GM19351 (cell line): Measurements from ENCODE around the gene ZNF341.
A peak's percentile ranks its signal among the peaks of the same experiment; 100 is the strongest.
"Not testable (repeated sequence)": the region's sequence is repeated elsewhere in the genome, so short reads cannot be mapped to it uniquely, and the experiment has no call there.

Source experiments
- ATAC-seq: cut with Tn5 transposase; IDR thresholded peaks from one replicate; pipeline ENCODE4 v1.9.1; 2021; ENCODE audit warnings: mild to moderate bottlenecking, moderate library complexity; ENCODE audit not compliant: unreplicated experiment

ZNF341 gene

DNA sequence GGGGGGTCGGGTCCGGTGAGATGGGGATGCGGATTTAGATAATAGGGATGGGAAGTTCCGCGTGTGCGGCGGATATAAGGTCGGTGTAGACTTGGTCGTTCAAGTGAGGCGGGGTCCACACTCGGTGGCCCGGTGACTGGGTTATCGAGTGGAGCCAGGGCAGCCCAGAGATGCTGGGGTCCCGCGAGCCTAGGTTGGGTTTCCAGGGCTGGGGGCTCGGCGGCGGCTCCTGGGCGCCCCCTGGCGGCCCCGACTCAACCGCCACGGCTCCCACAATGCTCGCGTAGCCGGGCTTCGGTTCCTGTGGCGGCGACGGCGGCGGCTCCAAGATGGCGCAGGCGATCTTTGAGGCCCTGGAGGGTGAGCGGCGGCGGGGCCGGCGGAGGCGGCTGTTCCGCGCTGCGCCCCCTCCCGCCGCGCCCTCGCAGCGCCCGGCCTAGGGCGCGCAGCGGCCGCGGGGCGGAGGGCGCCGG, at the start of gene ZNF341:
TSS of gene ZNF341 (plus strand) at position 304 of the 473 bp plus-strand sequence. CDS start at position 330, 26 bp downstream.
- peak; percentile 73 for ATAC-seq

DNA sequence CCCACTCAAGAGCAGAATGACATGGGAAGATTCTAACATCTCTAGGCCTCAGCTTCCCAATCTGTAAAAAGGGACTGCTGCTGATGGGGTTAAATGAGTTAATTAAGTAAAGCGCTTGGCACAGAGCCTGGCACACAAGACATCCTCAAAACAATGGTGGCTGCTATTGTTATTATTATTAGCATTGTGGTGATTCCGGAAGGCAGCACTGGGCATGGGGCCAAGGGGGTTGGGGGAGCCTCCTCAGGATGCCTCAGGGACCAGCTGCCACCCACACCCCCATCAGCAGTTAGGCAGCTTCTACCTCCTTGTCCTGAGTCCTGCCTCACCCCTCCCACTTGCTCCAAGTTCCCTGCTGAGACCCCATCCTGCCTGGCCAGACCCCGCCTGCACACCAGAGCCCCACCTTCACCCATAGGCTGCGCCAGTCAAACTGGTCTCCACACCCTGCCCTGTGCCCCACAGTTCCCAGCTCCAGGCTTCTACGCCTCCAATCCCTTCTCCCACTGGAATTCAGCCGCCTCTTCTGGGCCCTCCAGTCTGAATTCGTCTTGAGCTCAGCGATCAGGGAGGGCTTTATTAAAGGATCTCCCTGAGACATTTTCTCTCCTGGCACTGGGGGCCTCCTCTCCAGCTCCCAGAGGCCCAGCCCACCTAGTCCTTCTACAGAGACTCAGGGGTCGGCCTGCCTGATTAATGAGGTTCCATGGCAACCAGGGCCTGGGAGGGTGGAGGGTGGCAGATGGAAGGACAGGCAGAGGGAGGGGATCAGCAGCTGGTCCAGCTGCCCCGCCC, 47.1 kb upstream of the ZNF341 start:
- no peak for ATAC-seq

DNA sequence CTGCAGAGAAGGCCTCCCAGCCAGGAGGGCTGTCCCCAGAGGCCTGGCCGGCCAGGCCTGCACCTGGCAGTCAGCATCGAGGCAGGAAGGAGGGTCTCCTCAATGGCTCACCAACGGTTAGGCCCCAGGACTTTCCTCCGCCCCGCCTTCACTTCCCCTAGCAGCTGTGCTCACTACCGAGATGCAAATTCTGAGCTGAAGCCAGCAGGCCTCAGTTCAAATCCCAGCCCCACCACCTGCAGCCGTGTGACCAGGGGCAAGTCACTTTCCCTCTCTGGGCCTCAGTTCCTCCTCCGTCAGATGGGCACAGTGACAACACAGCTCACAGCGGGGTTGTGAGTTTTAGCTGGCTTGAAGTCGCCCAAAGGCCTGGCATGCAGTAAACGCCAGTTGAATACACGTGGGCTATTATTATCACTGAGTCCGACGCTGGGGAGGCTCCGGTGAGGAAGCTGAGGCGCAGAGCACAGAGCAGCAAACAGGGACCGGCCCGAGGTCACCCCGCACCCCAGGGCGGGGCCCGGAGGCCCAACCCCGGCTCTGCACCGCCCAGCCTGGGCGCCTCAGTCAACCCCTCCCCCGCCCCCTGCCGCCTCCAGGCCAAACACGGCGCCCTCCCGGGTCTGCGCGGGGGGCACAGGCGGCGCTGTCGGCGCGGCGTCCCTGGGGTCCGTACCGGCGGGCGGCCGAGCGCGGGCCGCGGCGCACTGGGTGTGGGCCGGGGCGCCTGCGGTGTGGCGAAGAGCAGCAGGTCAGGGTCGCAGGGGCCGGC, 46.3 kb upstream of the ZNF341 start:
- peak; percentile 35 for ATAC-seq

DNA sequence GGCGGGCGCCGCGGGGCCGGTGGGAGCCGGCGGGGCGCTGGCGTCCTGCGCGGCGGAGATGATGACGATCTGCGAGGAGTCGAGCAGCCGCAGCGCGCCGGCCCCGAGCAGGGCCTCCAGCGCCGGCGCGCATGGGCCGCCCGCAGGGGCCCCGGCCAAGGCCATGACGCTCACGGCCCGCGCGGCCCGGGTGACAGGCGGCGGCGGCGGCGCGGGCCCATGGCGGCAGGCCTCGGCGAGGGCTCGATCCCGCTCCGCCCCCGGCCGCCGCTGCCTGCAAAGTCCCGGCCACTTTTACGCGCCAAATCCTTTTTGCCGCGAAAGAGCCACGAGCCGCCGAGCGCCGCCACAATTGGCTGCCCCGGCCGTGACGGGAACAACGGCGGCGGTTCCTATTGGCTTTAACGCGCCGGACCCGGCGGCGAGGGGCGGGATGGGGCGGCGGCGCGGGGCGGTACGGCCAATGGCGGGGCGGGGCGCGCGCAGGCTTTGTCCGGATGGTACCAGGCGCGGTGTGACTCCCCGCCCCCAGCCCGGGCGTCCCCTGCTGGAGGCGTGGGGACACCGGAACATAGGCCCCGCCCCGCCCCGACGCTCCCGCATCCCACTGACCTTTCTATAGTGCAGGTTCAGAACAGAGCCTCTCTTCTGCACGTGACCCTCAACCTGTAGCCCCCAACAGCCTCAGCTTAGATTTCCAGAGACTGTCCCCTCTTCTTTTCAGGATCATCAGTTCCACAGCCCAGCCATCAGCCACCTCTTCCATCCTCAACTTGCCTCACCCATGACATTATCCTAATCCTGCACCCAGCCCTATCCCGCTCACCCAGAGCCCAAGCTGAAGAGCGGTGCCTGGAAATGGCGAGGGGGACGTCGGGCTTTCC, 45.5 kb upstream of the ZNF341 start, which contains the start of gene E2F1:
TSS of gene E2F1 (minus strand) at position 286 of the 884 bp plus-strand sequence. CDS start at position 165, 121 bp downstream.
- ATAC-seq: peak; percentile 80

DNA sequence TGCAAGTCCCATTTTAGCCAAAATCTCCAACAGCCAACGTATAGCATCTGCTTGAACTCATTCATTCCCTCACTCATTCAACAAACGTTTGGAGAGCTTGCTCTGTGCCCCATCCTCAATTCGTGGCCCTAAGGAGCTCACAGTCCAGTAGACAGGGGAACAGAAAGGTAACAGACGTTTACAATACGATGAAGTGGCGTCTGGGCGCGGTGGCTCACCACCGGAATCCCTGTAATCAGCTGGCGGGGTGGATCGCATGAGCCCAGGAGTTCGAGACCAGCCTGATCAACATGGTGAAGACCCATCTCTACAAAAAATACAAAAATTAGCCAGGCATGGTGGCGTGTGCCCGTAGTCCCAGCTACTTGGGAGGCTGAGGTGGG, 44.8 kb upstream of the ZNF341 start:
- no peak for ATAC-seq

DNA sequence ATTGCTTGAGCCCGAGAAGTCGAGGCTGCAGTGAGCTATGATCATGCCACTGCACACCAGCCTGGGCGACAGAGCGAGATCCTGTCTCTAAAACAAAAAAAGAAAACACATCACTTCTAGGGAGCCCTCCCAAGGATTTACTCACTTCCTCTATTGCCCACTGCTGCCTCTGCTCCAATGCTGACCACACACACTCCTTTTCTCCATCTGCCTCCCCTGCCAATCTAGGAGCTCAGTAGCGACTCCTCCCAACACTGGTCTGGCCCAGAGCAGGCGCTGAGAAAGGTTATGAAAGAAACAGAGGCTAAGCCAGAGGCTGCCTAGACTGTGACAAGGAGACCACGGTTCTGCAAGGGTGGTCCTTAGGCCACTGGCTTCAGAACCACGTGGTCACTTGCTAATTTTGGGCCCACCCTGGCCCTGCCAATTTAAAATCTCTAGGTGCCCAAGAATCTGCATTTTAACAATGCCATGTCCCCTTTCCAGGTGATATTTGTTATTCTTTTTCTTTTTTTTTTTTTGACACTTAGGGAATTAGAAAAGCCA, 44.4 kb upstream of the ZNF341 start:
- ATAC-seq: no peak

DNA sequence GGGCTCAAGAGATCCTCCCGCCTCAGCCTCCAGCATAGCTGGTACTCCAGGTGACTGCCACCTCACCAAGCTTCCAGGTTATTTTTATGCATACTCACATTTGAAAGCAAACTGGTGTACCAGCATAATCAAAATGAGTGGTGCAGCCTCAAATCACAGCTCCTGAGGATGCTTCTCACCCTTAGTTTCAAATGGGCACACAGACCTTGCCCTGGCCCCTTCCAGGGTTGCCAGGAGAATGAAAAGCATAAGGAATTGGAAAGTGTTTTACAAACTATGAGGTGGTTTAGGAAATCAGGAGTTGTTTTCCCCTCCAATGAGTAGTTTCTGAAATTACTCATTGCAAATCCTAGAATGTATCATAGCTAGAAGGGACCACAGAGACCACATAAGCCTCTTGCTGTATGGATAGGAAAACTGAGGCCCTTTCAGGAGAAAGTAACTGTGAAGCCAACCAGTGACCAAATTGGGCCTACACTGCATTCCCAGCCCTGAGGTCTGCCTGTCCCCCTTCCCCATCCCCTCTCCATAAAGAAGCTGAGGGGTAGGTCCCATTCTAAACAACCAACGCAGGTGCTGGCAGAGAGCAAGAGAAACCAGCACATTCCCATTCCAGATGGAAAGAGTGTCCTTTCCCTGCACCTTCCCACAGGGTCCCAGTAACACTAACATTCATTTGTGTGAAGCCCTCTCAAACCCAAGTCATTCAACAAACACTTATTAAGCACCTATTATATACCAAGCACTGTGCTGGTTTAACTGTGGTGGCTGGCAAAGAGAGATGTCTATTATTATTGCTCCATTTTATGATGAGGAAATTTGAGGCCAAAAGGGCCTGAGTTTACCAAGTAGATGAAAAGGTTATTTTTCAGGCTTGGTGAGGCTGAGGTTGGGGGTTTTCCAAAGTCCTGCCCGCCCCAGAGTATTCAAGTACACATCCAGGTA, 43.5 kb upstream of the ZNF341 start:
- ATAC-seq: no peak

DNA sequence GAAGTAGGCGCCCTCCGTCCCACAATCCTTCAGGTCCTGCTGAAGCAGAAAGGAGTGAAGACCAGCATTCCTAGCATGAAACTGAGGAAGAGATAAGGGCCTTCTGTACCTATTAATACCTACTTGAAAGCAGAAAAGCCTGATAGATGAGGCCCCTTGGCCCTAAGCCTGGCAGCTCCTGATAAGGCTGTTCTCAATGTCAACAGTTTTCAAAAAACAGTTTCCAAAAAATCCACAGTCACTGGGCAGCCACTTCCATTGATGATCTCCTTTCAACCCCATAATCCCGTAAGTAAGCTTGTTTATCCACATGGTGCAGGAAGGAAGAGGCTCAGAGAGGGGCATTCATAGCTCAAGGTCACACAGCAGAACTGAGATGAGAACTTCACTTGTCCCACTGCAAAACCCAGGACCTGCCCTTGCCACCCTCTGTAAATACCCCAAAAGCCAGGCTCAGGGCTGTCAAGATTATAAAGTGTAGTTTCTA, 42.8 kb upstream of the ZNF341 start:
- no peak for ATAC-seq

DNA sequence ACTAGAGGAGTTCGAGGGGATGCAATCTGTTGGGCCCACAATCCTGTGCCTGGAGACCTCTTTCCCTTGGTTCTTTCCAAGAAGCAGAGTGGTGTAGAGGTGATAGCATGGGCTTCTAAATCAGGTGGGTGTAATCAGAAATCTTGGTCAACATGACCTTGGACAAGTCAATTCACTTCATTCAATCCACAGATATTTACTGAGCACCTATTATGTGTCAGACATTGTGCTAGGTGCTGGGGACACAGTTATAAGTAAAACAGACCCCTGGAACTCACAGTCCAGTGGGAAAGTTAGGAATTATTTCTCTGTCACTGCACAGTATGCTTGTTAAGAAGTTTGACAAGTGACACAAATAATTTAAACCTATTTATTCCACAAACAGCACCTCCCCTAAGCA, 42.3 kb upstream of the ZNF341 start:
- no peak for ATAC-seq

DNA sequence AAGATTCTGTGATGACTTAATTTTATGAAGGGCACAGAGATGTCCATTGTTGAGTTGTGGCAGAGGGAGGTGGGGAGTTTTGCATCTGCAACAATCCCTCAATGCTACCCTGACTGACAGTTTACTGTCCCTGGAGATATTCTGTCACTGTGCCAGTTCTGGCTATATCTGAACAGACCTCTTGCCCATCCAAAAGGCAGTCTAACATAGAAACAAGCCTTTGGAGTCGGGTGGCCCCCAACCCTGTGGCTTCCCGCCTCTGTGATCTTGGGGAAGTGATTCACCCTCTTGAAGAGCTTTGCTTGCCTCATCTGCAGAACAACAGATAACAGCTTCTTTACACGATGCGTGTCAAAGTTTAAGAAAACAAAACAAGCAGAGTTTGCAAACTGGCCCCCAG, 41.8 kb upstream of the ZNF341 start:
- no peak for ATAC-seq

DNA sequence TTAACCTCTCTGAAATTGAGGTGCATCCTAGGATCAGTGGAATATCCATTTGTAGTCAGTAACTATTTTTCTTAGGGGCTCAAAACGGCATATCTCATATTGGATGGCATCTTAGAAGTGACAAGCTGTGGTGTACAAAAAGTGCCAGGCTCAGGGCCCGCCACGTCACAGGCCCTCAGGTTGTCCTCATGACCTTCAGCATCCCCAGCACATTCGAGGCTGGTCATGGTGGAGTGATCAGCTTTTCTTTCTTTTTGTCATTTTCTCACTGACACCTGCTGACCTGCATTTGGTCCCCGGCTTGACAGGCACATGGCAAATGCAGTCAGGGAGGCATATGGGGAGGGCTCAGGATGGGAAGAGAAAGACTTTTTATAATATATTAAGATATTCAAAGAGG, 38.5 kb upstream of the ZNF341 start:
- ATAC-seq: no peak

DNA sequence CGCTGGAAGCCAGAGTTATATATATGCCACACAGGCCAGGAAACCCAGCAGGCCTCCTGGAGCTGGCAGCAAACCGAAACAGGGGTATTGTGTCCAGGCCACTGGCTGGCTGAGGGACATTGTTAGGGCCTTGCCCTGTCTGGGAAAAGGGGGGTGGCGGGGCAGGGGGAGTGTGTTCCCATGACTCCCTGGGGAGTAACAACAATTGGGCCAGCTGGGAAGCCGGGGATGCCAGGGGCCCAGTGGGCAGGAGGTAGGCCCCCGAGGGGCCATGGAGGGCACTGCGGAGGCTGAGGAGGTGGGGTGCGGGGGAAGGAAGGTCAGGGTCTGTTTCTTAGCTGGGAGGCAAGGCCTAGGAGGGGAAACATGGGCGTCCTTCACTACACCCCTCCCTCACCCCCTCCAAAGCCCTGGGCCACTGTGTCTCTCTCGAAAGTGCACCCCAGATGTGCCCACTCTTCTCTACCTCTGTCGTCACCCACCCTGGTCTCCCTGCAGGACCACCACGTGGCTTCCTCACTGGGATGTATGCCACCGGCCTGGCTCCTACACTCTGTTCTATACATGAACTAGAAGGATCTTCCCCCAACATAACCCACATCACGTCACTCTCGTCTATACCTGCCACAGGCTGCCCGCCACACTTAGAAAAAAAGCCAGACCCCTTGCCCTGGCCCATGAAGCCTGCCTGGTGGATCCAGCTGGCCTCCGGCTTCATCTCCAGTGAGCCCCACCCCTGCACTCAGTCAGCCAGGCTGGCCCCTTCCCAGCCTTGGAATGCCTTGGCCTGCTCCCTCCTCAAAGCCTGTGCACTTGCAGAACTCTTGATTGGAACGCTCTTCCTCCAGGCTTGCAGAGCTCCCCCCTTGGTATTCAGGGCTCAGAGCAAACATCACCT, 37.8 kb upstream of the ZNF341 start:
- ATAC-seq: no peak

DNA sequence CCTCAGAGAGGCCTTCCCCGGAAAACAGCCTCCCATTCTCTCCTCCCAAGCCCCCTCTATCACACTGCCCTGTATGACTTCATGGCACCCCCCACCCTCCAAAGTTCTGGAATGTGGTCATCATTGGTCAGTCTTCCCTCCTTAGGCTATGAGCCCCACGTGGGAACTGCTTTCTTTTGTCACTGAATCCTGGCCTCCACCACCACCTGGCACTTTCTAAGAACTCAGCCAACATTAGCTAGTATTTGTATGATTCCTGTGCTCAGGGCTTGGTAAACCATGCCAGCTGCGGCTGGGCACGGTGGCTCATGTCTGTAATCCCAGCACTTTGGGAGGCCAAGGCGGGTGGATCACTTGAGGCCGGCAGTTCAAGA, 37.2 kb upstream of the ZNF341 start:
- ATAC-seq: no peak

DNA sequence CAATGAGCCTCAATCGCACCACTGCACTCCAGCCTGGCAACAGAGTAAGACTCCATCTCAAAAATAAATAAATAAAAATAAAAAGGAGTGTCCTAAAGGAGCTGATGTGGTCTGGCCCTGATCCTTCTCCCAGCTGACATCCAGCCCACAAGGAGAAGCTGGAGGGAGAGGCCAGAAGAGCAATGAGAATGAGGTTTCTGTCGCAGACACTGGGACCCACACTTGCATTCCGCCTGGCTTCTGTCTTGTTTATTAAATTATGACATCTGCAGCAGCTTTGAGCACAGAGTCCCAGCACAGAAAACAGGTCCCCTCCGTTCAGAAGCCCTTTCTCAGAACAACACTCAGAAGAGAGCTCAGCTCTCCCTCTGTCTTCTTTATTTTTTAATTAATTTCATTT, 35.3 kb upstream of the ZNF341 start:
- no peak for ATAC-seq

DNA sequence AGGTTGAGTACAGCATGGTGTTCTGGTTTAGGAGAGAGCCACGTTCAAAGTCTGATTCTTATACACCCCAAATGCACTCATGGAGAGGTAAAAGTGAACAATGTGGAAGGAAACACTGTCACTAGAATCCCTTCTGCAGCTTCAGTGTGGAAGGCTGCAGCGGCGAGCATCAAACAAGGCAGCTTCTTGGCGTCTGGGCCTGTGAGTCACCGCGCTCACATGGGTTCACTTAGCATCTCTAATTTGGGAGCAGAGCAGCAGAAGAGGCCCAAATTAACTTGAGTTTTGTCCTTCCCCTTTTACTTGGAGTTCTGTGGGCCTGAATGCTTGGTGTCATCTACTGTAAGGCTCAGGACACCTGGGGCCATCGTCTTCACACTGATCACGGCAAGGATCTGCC, 34.7 kb upstream of the ZNF341 start:
- no peak for ATAC-seq

DNA sequence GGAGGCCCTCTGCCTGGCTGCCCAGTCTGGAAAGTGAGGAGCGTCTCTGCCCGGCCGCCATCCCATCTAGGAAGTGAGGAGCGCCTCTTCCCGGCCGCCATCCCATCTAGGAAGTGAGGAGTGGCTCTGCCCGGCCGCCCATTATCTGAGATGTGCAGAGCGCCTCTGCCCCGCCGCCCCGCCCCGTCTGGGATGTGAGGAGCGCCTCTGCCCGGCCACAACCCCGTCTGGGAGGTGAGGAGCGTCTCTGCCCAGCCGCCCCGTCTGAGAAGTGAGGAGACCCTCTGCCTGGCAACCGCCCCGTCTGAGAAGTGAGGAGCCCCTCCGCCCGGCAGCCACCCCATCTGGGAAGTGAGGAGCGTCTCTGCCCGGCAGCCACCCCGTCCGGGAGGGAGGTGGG, 32.8 kb upstream of the ZNF341 start:
- ATAC-seq: not testable (repeated sequence)

DNA sequence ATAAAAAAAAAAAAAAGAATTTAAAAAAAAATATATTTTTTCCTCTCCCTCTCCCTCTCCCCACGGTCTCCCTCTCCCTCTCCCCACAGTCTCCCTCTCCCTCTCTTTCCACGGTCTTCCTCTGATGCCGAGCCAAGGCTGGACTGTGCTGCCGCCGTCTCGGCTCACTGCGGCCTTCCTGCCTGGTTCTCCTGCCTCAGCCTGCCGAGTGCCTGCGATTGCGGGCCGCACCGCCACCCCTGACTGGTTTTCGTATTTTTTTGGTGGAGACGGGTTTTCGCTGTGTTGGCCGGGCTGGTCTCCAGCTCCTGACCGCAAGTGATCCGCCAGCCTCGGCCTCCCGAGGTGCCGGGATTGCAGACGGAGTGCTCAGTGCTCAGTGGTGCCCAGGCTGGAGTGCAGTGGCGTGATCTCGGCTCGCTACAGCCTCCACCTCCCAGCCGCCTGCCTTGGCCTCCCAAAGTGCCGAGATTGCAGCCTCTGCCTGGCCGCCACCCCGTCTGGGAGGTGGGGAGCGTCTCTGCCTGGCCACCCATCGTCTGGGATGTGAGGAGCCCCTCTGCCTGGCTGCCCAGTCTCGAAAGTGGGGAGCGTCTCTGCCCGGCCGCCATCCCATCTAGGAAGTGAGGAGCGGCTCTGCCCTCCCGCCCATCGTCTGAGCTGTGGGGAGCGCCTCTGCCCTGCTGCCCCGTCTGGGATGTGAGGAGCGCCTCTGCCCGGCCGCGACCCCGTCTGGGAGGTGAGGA, 30.9 kb upstream of the ZNF341 start:
- ATAC-seq: not testable (repeated sequence)
